ENCODE data around the gene SKIC8. TPM values are rescaled to one million over a fixed set of nuclear protein-coding genes. Genes with fewer than 3 reads are reported as not detected.

SKIC8 gene
- total RNA-seq, 2 experiments from 2014 or later = 42.4 to 46.4 TPM

- peaks cover 2% of the 10 kb centered on the region for H3K36me3 Mint-ChIP-seq
- POLR2A ChIA-PET = interaction anchor here (2.4 to 3.4 kb wide), 3 partner anchors 32 to 274 kb away, joined by 7 to 33 read pairs (median 11); partner anchors contain the start of genes IREB2, PSMA4 and SKIC8
- H3K9me3 Mint-ChIP-seq = no peaks in the 10 kb centered on the region
- H3K27ac Mint-ChIP-seq = peak overlapping the region; percentile 18
- ATAC-seq (ENCODE audit: low read depth) = no peak
- peak overlapping the region; percentile 26 for H3K4me3 Mint-ChIP-seq
- no peaks in the 10 kb centered on the region for H3K27me3 Mint-ChIP-seq
- no peak for DNase-seq
- peaks cover 30% of the 10 kb centered on the region for H3K4me1 Mint-ChIP-seq
Observed at GRCh38 chr15:78266806-78267205, 32.6 kb downstream of the SKIC8 start.

- H3K9me3 Mint-ChIP-seq = no peaks in the 10 kb centered on the region
- POLR2A ChIA-PET = interaction anchor here (2.4 to 3.4 kb wide), 3 partner anchors 33 to 274 kb away, joined by 7 to 33 read pairs (median 11); partner anchors contain the start of genes IREB2, PSMA4 and SKIC8
Observed at GRCh38 chr15:78266229-78266628, 33.2 kb downstream of the SKIC8 start.

DNA sequence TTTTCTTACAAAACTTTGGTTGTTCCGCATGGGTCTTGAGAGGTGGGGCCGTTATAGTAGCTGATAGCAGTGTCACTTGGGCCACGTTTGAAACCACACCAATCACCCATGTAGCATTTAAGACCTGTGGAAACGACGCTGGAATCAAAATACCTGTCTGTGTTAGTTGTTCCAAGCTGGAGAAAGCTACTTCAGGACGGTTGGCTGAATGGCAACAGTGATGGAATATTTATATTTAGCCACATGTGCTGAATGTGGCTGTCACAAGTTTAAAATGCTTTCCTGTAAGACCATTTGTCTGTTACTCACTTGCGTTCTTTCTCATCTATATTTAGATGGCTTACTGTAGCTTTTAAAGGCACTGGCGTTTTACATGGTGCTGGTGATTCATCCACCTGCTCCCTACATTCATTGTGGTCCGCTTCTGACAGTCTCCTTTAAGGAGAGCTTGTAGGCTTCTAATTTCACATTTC is 33.6 kb downstream of the SKIC8 start:
- no peak for DNase-seq
- H3K4me3 Mint-ChIP-seq = peak overlapping the region; percentile 88
- peak overlapping the region; percentile 89 for H3K27ac Mint-ChIP-seq
- peaks cover 2% of the 10 kb centered on the region for H3K36me3 Mint-ChIP-seq
- ATAC-seq (ENCODE audit: low read depth) = no peak
- H3K9me3 Mint-ChIP-seq = no peaks in the 10 kb centered on the region
- peaks cover 30% of the 10 kb centered on the region for H3K4me1 Mint-ChIP-seq
- H3K27me3 Mint-ChIP-seq = no peaks in the 10 kb centered on the region
- POLR2A ChIA-PET = interaction anchor here (2.4 to 3.4 kb wide), 3 partner anchors 33 to 275 kb away, joined by 7 to 33 read pairs (median 11); partner anchors contain the start of genes IREB2, PSMA4 and SKIC8

More at GRCh38 chr15:78266229-78266628, 33.2 kb downstream of the SKIC8 start:
- Mint-ChIP-seq H3K4me3 (peak overlapping the region; percentile 88), H3K27me3 (no peaks in the 10 kb centered on the region), H3K4me1 (peaks cover 30% of the 10 kb centered on the region), H3K36me3 (peaks cover 2% of the 10 kb centered on the region), H3K27ac (no peak overlapping the region)
- DNase-seq (no peak), ATAC-seq (ENCODE audit: low read depth) (no peak)

- ATAC-seq (ENCODE audit: low read depth) (no peak), DNase-seq (no peak)
- H3K9me3 Mint-ChIP-seq = no peaks in the 10 kb centered on the region
- POLR2A ChIA-PET = interaction anchor here (0.7 to 3.4 kb wide), 5 partner anchors 14 to 275 kb away, joined by 3 to 33 read pairs (median 7); partner anchors contain the start of genes IREB2, PSMA4 and SKIC8
- H3K36me3 Mint-ChIP-seq = peaks cover 2% of the 10 kb centered on the region
- H3K4me3 Mint-ChIP-seq = peak overlapping the region; percentile 88
- H3K27me3 Mint-ChIP-seq = no peaks in the 10 kb centered on the region
- peak overlapping the region; percentile 89 for H3K27ac Mint-ChIP-seq
- H3K4me1 Mint-ChIP-seq = peaks cover 26% of the 10 kb centered on the region
Observed at GRCh38 chr15:78265137-78265460, 34.3 kb downstream of the SKIC8 start.

DNA sequence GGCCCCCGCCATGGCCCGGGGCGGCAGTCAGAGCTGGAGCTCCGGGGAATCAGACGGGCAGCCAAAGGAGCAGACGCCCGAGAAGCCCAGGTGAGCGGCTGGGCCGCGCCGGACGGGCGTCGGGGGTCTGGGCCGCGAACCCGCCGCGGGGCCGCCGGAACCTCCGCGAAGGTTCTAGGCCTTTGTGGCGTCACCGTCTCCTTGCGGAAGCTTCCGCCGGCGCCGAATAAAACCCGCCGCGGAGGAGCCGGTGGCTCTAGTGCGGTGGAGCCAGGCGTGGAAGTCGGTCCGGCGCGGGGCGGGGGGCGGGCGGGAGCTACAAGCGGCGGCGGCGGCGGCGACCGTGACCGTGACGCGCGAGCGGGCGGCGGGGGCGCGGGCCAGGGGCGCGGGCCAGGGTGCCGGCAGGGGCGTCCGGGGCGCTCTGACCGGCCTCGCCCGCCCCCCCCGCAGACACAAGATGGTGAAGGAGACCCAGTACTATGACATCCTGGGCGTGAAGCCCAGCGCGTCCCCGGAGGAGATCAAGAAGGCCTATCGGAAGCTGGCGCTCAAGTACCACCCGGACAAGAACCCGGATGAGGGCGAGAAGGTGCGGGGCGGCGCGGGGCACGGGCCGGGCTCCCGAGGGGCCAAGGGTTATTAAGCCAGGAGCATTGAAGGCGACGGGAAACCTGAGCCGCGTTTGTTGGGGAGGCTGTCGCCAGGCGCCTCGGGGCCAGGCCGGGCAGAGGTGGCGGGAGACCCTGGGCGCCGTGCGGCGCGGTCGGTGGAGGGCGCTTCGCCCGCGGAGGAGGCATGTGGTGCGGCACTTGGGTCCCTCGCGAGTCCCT is 34.9 kb downstream of the SKIC8 start, which contains the start of gene DNAJA4:
Gene DNAJA4, plus strand, starts transcription at position 259 of the 833 bp plus-strand sequence. Its CDS starts 202 bp downstream, at position 461.
- peak within 1 kb of the TSS; percentile 88 for H3K4me3 Mint-ChIP-seq
- no peaks in the 10 kb centered on the region for H3K27me3 Mint-ChIP-seq
- ATAC-seq (ENCODE audit: low read depth) = peak; percentile 82
- POLR2A ChIA-PET = interaction anchor here (0.7 to 3.4 kb wide), 7 partner anchors 12 to 276 kb away, joined by 3 to 33 read pairs (median 4); partner anchors contain the start of genes IREB2, PSMA4 and SKIC8
- peaks cover 24% of the 10 kb centered on the region for H3K4me1 Mint-ChIP-seq
- peak within 1 kb of the TSS; percentile 89 for H3K27ac Mint-ChIP-seq
- H3K36me3 Mint-ChIP-seq = peaks cover 2% of the 10 kb centered on the region
- H3K9me3 Mint-ChIP-seq = no peaks in the 10 kb centered on the region
- DNase-seq = peak; percentile 77

DNA sequence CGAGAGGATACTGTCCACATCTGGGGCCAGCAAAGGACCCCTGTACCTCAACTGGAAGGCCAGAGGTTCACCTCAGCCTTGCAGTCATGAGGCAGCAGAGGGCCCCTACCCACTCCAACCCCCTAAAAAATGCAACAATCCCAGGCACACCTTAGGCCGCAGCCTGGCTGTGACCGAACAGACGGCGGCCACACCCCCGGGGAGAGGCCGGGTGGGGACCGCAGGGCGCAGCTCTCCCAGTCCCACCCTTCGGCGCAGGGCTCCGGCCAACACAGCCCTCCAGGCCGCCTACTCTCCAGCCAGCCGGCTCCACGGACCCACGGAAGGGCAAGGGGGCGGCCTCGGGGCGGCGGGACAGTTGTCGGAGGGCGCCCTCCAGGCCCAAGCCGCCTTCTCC is 35.5 kb downstream of the SKIC8 start:
- H3K36me3 Mint-ChIP-seq = peaks cover 2% of the 10 kb centered on the region
- peak overlapping the region; percentile 67 for H3K27ac Mint-ChIP-seq
- no peaks in the 10 kb centered on the region for H3K9me3 Mint-ChIP-seq
- H3K27me3 Mint-ChIP-seq = no peaks in the 10 kb centered on the region
- peaks cover 24% of the 10 kb centered on the region for H3K4me1 Mint-ChIP-seq
- no peak for DNase-seq
- peak; percentile 3 for ATAC-seq (ENCODE audit: low read depth)
- POLR2A ChIA-PET = interaction anchor here (0.9 to 3.4 kb wide), 5 partner anchors 12 to 277 kb away, joined by 3 to 33 read pairs (median 4); partner anchors contain the start of genes PSMA4 and SKIC8
- peak overlapping the region; percentile 58 for H3K4me3 Mint-ChIP-seq

DNA sequence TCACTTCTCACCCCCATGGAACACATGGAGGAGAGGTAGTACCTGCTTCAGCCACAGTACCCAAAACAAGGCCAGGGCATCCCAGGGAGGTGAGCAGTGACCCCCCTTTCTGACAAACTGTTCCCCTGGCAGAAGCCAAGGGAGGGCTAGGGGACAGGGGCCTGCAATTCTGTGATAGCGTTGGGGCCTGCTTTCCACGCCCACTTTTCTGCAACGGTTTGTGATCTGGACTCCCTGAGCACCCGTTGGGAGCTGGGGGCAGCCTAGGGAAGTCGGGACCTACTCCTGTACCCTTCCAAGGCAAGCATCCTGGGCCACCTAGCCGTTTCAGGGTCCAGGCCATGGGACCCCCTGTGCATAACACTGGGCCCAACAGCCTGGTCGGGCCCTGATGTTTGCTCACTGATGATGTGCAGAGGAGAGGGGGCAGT is 36.0 kb downstream of the SKIC8 start:
- Mint-ChIP-seq H3K4me1 (peaks cover 22% of the 10 kb centered on the region), H3K27me3 (no peaks in the 10 kb centered on the region), H3K4me3 (peak overlapping the region; percentile 58), H3K36me3 (peaks cover 2% of the 10 kb centered on the region), H3K27ac (peak overlapping the region; percentile 67), H3K9me3 (no peaks in the 10 kb centered on the region)
- DNase-seq (no peak), ATAC-seq (ENCODE audit: low read depth) (no peak)
- POLR2A ChIA-PET = interaction anchor here (3.4 kb wide), 1 partner anchor 36 kb away, joined by 33 read pairs; the partner anchor contains the start of gene SKIC8

DNA sequence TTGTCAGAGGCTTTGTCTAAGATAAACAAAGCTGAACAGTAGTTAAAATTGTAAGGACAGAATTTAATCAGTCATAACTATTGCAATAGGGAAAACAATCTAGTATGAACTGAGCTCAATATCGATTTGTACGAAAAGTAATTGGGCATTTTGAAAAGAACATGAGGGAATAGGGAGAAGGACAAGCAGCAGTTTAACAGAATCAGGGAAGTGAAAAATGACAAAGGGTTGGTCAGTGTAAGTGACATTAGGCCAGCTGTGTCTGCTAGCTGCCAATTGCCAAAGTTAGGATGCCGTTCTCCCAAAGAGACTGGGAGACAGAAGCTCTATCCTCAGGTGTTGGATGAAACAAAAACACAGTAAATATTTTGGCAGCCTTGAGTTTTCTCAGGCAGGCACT is 38.3 kb downstream of the SKIC8 start:
- no peaks in the 10 kb centered on the region for H3K9me3 Mint-ChIP-seq
- peaks cover 11% of the 10 kb centered on the region for H3K4me1 Mint-ChIP-seq
- H3K4me3 Mint-ChIP-seq = no peak overlapping the region
- H3K27ac Mint-ChIP-seq = no peak overlapping the region
- POLR2A ChIA-PET = no interaction called here
- no peaks in the 10 kb centered on the region for H3K36me3 Mint-ChIP-seq
- no peak for ATAC-seq (ENCODE audit: low read depth)
- no peak for DNase-seq
- peaks cover 4% of the 10 kb centered on the region for H3K27me3 Mint-ChIP-seq

DNA sequence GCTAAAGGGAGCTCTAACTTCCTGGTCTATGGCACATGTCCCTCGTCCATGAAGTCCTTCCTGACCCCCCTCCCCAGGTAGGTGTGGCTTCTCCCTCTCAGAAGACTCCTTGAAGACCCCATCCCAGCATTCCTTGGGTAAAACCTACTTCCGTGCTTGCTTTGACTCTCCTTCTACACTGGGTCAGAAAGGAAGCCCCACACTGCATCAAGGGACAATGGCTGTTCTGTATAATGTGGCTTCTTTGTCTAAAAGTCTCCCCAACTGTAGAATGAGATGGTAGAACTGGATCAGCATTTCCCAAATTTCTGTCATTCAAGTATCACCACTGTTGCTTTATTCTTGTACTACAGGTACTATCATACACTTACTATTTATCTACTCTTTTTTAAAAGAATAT is 38.9 kb downstream of the SKIC8 start:
- H3K9me3 Mint-ChIP-seq = no peaks in the 10 kb centered on the region
- DNase-seq (no peak), ATAC-seq (ENCODE audit: low read depth) (no peak)
- H3K36me3 Mint-ChIP-seq = no peaks in the 10 kb centered on the region
- POLR2A ChIA-PET = no interaction called here
- no peak overlapping the region for H3K4me3 Mint-ChIP-seq
- peaks cover 5% of the 10 kb centered on the region for H3K4me1 Mint-ChIP-seq
- H3K27me3 Mint-ChIP-seq = peaks cover 4% of the 10 kb centered on the region
- H3K27ac Mint-ChIP-seq = no peak overlapping the region

GRCh38 chr15:78259232-78259631 is 40.2 kb downstream of the SKIC8 start:
- H3K27ac Mint-ChIP-seq = no peak overlapping the region
- POLR2A ChIA-PET = no interaction called here
- H3K4me3 Mint-ChIP-seq = no peak overlapping the region
- H3K27me3 Mint-ChIP-seq = peaks cover 4% of the 10 kb centered on the region
- no peak for ATAC-seq (ENCODE audit: low read depth)
- no peak for DNase-seq
- no peaks in the 10 kb centered on the region for H3K9me3 Mint-ChIP-seq
- H3K36me3 Mint-ChIP-seq = no peaks in the 10 kb centered on the region
- H3K4me1 Mint-ChIP-seq = no peaks in the 10 kb centered on the region

DNA sequence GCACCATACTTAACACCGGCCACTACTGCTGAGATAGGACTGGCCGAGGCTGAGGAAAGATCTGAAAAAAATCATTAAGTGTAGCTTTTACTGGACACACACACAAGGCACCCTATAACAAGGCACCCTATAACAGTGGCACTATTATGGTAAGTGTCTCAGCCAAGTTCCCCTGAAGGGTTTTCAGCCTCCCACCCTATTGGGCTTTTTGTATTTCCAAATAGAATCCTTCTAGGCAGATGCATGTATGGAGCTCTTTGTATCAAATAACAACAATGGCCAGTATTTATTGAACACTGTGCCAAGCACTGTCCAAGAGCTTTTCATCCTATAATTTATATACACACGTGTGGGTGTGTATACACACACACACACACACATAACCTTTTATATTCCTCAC is 41.7 kb downstream of the SKIC8 start:
- POLR2A ChIA-PET = no interaction called here
- Mint-ChIP-seq H3K9me3 (no peaks in the 10 kb centered on the region), H3K27ac (no peak overlapping the region), H3K36me3 (no peaks in the 10 kb centered on the region), H3K4me3 (no peak overlapping the region), H3K4me1 (no peaks in the 10 kb centered on the region), H3K27me3 (peaks cover 4% of the 10 kb centered on the region)
- ATAC-seq (ENCODE audit: low read depth) (no peak), DNase-seq (no peak)

GRCh38 chr15:78256044-78256437 is 43.4 kb downstream of the SKIC8 start:
- ATAC-seq (ENCODE audit: low read depth) (no peak), DNase-seq (no peak)
- POLR2A ChIA-PET = no interaction called here
- Mint-ChIP-seq H3K9me3 (no peaks in the 10 kb centered on the region), H3K27me3 (peaks cover 8% of the 10 kb centered on the region), H3K27ac (no peak overlapping the region), H3K4me3 (no peak overlapping the region), H3K36me3 (no peaks in the 10 kb centered on the region), H3K4me1 (no peaks in the 10 kb centered on the region)

- DNase-seq (no peak), ATAC-seq (ENCODE audit: low read depth) (no peak)
- POLR2A ChIA-PET = no interaction called here
- no peaks in the 10 kb centered on the region for H3K4me1 Mint-ChIP-seq
- H3K27ac Mint-ChIP-seq = no peak overlapping the region
- no peaks in the 10 kb centered on the region for H3K36me3 Mint-ChIP-seq
- H3K4me3 Mint-ChIP-seq = no peak overlapping the region
- H3K9me3 Mint-ChIP-seq = no peaks in the 10 kb centered on the region
- H3K27me3 Mint-ChIP-seq = peaks cover 8% of the 10 kb centered on the region
Observed at GRCh38 chr15:78255421-78256043, 43.9 kb downstream of the SKIC8 start.
